HL-60 (cell line): Measurements from ENCODE around the gene PPP6R2.

Source experiments
- DNase-seq, 2 experiments: peaks; one replicate each; pipeline ENCODE4 v3.0.0-alpha.2; 2010 to 2020; ENCODE audit warnings: low read depth in 1 of 2, low spot score in 1 of 2
- H3K27ac ChIP-seq: fragments of 250-450 bp; sonication (Bioruptor Pico); replicated peaks from 2 replicates; pipeline ENCODE4 v1.5.1; 2020; ENCODE audit warnings: mild to moderate bottlenecking, moderate library complexity
- H3K27me3 ChIP-seq: fragments of 250-450 bp; sonication (Bioruptor Pico); 2 replicates; pipeline ENCODE4 v1.5.1; 2021; ENCODE audit warnings: mild to moderate bottlenecking, moderate library complexity; ENCODE audit not compliant: insufficient read depth, poor library complexity, severe bottlenecking
- H3K4me3 ChIP-seq: replicated peaks from 2 replicates; pipeline ENCODE4 v1.5.1; 2011; ENCODE audit warnings: mild to moderate bottlenecking, control low read depth, low read length; ENCODE audit not compliant: insufficient read depth
- CTCF ChIP-seq: IDR thresholded peaks from one replicate; pipeline ENCODE4 v1.5.1; 2011; ENCODE audit warnings: low read length, control low read depth, inconsistent platforms; ENCODE audit not compliant: insufficient read depth
- GABPA ChIP-seq: IDR thresholded peaks from 2 replicates; pipeline ENCODE4 v1.6.1; 2012; ENCODE audit warnings: low read depth
- POLR2AphosphoS5 ChIP-seq: IDR thresholded peaks from 2 replicates; pipeline ENCODE4 v1.6.1; 2012; ENCODE audit warnings: low read depth
- REST ChIP-seq: IDR thresholded peaks from 2 replicates; pipeline ENCODE4 v1.6.1; 2012; ENCODE audit warnings: low read depth; ENCODE audit not compliant: insufficient replicate concordance
- SPI1 ChIP-seq: IDR thresholded peaks from 2 replicates; pipeline ENCODE4 v1.6.1; 2012; ENCODE audit warnings: low read depth, mild to moderate bottlenecking, borderline replicate concordance

PPP6R2 gene

GRCh38 chr22:50454556-50455075, 111.5 kb downstream of the PPP6R2 start:
- Histone ChIP-seq H3K27ac (no peak overlapping the region), H3K27me3 (no peaks in the 10 kb centered on the region), H3K4me3 (no peak overlapping the region)
- TF ChIP-seq POLR2AphosphoS5 (no peak), REST (no peak), GABPA (no peak), SPI1 (no peak), CTCF (no peak)
- no peak for DNase-seq

GRCh38 chr22:50455201-50455600, 112.1 kb downstream of the PPP6R2 start:
- Histone ChIP-seq H3K27me3 (no peaks in the 10 kb centered on the region), H3K27ac (no peak overlapping the region), H3K4me3 (no peak overlapping the region)
- no peak for DNase-seq
- TF ChIP-seq SPI1 = no peak
- TF ChIP-seq REST = no peak
- TF ChIP-seq POLR2AphosphoS5 = no peak
- TF ChIP-seq CTCF = no peak
- no peak for TF ChIP-seq GABPA

- no peak overlapping the region for H3K4me3 ChIP-seq
- DNase-seq = no peak
- TF ChIP-seq CTCF = no peak
- no peak for TF ChIP-seq GABPA
- H3K27ac ChIP-seq = no peak overlapping the region
- H3K27me3 ChIP-seq = no peaks in the 10 kb centered on the region
Observed at GRCh38 chr22:50456026-50456425, 112.9 kb downstream of the PPP6R2 start.

DNA sequence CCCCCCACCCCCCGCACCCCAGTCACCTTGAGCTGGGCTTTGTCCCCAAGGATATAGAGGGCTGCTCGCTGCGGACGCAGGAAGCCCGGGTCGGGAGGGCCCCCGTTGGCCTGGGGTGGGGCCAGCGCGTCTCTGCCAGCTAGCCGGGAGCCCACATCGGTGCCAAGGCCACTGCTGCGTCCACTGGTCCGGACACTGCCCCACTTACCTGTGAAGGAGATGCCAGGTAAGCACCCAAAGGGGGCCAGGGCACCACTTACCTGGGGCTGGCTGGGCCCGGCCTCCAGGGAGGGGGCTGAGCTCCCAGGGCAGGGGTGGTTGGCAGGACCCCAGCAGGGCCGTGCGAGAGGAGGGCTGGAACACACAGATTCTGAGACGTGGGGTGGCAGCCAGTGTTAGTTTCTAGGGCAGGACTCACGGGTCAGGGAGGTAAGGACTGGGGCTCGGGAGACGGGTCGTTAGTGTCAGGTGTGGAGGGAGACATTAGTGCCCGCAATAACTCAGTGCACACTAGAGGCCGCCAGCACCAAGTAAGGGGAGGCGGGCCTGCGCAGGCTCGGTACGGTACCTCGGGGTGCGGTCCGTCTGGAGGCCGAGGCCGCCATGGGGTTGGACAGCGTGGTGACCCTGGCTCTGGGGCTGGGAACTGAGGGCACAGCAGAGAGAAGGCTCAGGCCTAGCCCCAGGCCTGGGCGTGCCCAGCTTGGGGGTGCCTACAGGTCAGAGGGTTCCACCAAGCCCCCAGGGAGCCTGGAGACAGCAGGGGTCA, 113.5 kb downstream of the PPP6R2 start:
- TF ChIP-seq POLR2AphosphoS5 (no peak), CTCF (peak; percentile 16), GABPA (no peak)
- Histone ChIP-seq H3K4me3 (no peak overlapping the region), H3K27ac (no peak overlapping the region), H3K27me3 (no peaks in the 10 kb centered on the region)
- DNase-seq = no peak
